Endothelial cell of umbilical vein (primary cell): ENCODE results near the gene DTX4. TPM values are rescaled to one million over a fixed set of nuclear protein-coding genes. Genes with fewer than 3 reads are reported as not detected.

Experiments used
- BruUV-seq: library from RNA; stranded (reverse); fragments of 400-500 nt; replicated peaks from 2 replicates; lab custom pipeline; 2021; lab: Mats Ljungman, UMichigan
- CTCF ChIA-PET: fragments of 300-600, 350-600 bp; sonication (Branson Sonifier 250); formaldehyde crosslinking; loops from one replicate; lab custom pipeline; 2021; ENCODE audit warnings: antibody characterized with exemption, inconsistent platforms; lab: Charles Lee
- POLR2A ChIA-PET: fragments of 300-600, 350-600 bp; sonication (Branson Sonifier 250); formaldehyde crosslinking; loops from one replicate; lab custom pipeline; 2021; ENCODE audit warnings: antibody characterized with exemption, inconsistent platforms; lab: Charles Lee
- DNase-seq: peaks from one replicate; pipeline ENCODE4 v3.0.0-alpha.2; 2011; ENCODE audit warnings: low read depth, low spot score
- FAIRE-seq: peaks from 2 replicates; lab custom pipeline; 2011; peaks lifted over from hg19 to GRCh38; lab: Jason Lieb, UNC
- H2AFZ ChIP-seq: 2 replicates; pipeline ENCODE4 v1.6.0; 2012; ENCODE audit warnings: low read depth, low read length, control low read depth, inconsistent platforms
- H3K27ac ChIP-seq: 2 replicates; pipeline ENCODE4 v1.5.1; 2011; ENCODE audit warnings: low read depth, mild to moderate bottlenecking, control low read depth, low read length, moderate library complexity; ENCODE audit not compliant: insufficient read depth
- H3K27me3 ChIP-seq, 2 experiments: 2 replicates each; pipeline versions ENCODE4 v1.6.0 to v1.6.1; 2011; ENCODE audit warnings: low read length in 2 of 2, mixed read lengths in 1 of 2; ENCODE audit not compliant: control insufficient read depth in 2 of 2, insufficient read depth in 2 of 2
- H3K36me3 ChIP-seq, 2 experiments: 2 replicates in 1 of 2; 3 replicates in 1 of 2; pipeline ENCODE4 v1.5.1; 2011; ENCODE audit warnings: low read length in 2 of 2, mild to moderate bottlenecking in 1 of 2, moderate library complexity in 1 of 2; ENCODE audit not compliant: control insufficient read depth in 2 of 2, insufficient read depth in 2 of 2; ENCODE audit errors: extremely low read depth in 1 of 2
- H3K4me1 ChIP-seq: 3 replicates; pipeline ENCODE4 v1.5.1; 2011; ENCODE audit warnings: mild to moderate bottlenecking, low read length; ENCODE audit not compliant: control insufficient read depth, insufficient read depth; ENCODE audit errors: extremely low read depth
- H3K4me2 ChIP-seq: 2 replicates; pipeline ENCODE4 v1.6.1; 2011; ENCODE audit warnings: low read length, control low read depth, mixed read lengths; ENCODE audit not compliant: insufficient read depth
- H3K4me3 ChIP-seq, 3 experiments: fragments of 200-600 bp in 1 of 3; sonication (generic), shearing (Covaris generic) in 1 of 3; replicated peaks in 1 of 3; 2 replicates each; pipeline ENCODE4 v1.5.1; 2011 to 2016; ENCODE audit warnings: control low read depth in 3 of 3, low read length in 3 of 3, mild to moderate bottlenecking in 2 of 3, inconsistent platforms in 1 of 3, low read depth in 1 of 3, moderate library complexity in 1 of 3; ENCODE audit not compliant: insufficient read depth in 1 of 3
- H3K79me2 ChIP-seq: 2 replicates; pipeline ENCODE4 v1.6.0; 2012; ENCODE audit warnings: low read length, inconsistent platforms; ENCODE audit not compliant: control insufficient read depth, insufficient read depth
- H3K9ac ChIP-seq: replicated peaks from 2 replicates; pipeline ENCODE3; 2011; ENCODE audit warnings: low read length, control low read depth; ENCODE audit not compliant: insufficient read depth; ENCODE audit errors: extremely low read depth
- H3K9me1 ChIP-seq: replicated peaks from 3 replicates; pipeline ENCODE4 v1.6.0; 2011; ENCODE audit warnings: mild to moderate bottlenecking, low read length; ENCODE audit not compliant: control insufficient read depth, insufficient read depth; ENCODE audit errors: extremely low read depth
- H3K9me3 ChIP-seq: replicated peaks from 2 replicates; pipeline ENCODE4 v1.5.1; 2012; ENCODE audit warnings: low read length, inconsistent platforms; ENCODE audit not compliant: control insufficient read depth, insufficient read depth
- H4K20me1 ChIP-seq: replicated peaks from 2 replicates; pipeline ENCODE3; 2011; ENCODE audit warnings: mild to moderate bottlenecking, low read length; ENCODE audit not compliant: control insufficient read depth, insufficient read depth; ENCODE audit errors: extremely low read depth
- EZH2 ChIP-seq: IDR thresholded peaks from 2 replicates; pipeline ENCODE4 v1.6.1; 2012; ENCODE audit warnings: borderline replicate concordance, low read depth, mild to moderate bottlenecking, moderate library complexity, low read length, inconsistent platforms; ENCODE audit not compliant: severe bottlenecking
- FOS ChIP-seq: IDR thresholded peaks from 2 replicates; pipeline ENCODE4 v1.6.1; 2011; ENCODE audit warnings: mild to moderate bottlenecking, low read length, moderate library complexity, borderline replicate concordance; ENCODE audit not compliant: insufficient read depth
- GATA2 ChIP-seq: IDR thresholded peaks from 2 replicates; pipeline ENCODE4 v1.7.0; 2011; ENCODE audit warnings: low read depth, mild to moderate bottlenecking, moderate library complexity, mixed read lengths, low read length; ENCODE audit not compliant: insufficient read length, insufficient read depth
- JUN ChIP-seq: IDR thresholded peaks from 2 replicates; pipeline ENCODE4 v1.6.1; 2011; ENCODE audit warnings: borderline replicate concordance, low read depth; ENCODE audit not compliant: insufficient read length, insufficient read depth
- MYC ChIP-seq: IDR thresholded peaks from one replicate; pipeline ENCODE4 v1.6.1; 2011; ENCODE audit warnings: mild to moderate bottlenecking, low read depth, low read length
- POLR2A ChIP-seq: IDR thresholded peaks from 2 replicates; pipeline ENCODE4 v1.6.1; 2012; ENCODE audit warnings: low read depth, mild to moderate bottlenecking, control low read depth, low read length
- POLR2AphosphoS5 ChIP-seq: IDR thresholded peaks from 2 replicates; pipeline ENCODE4 v1.6.1; 2012; ENCODE audit warnings: low read depth, mild to moderate bottlenecking, control low read depth, low read length, moderate library complexity; ENCODE audit not compliant: insufficient read depth
- dilution Hi-C: fragments of 300-500 bp; cut with MboI; formaldehyde crosslinking; loops from one replicate; pipeline ENCODE4 v1.15.0; 2019; ENCODE audit warnings: low sequenced_read_pairs; ENCODE audit not compliant: extremely low pct_ligation_motif_present
- intact Hi-C: fragments of 100-400 bp; cut with micrococcal nuclease; formaldehyde crosslinking; loops from one replicate; pipeline ENCODE4 v1.10.0; 2022
- polyA plus RNA-seq, 4 experiments: library from polyadenylated mRNA; depleted of rRNA in 3 of 4; stranded (reverse) in 3 of 4; unstranded in 1 of 4; fragments of >200 nt; gene quantifications; 2 replicates each; pipeline versions ENCODE4 v1.2.1 to v1.2.3, GENCODE V29; 2011 to 2012; ENCODE audit warnings: missing spikeins in 1 of 4
- total RNA-seq: library from RNA; stranded (reverse); gene quantifications from 2 replicates; pipeline ENCODE4 v1.2.3, GENCODE V29; 2021
- TF ChIP-seq, protein P1 (sequence below), 2 donors: IDR thresholded peaks; 1 replicate in 1 of 2; 2 replicates in 1 of 2; pipeline ENCODE4 v1.5.1; 2011; ENCODE audit warnings: low read length in 2 of 2, mild to moderate bottlenecking in 2 of 2, moderate library complexity in 2 of 2, control low read depth in 1 of 2, inconsistent platforms in 1 of 2, low read depth in 1 of 2; ENCODE audit not compliant: insufficient read depth in 1 of 2; ENCODE audit errors: extremely low read depth in 1 of 2
- TF ChIP-seq, protein P2 (sequence below): IDR thresholded peaks from 2 replicates; pipeline ENCODE4 v1.6.1; 2011; ENCODE audit not compliant: insufficient read depth, insufficient read length

Gene DTX4
- total and polyA plus RNA-seq, 2 donors (not counting 3 experiments of a cell fraction or from before 2014, with no cell fraction given), result 0.08 to 0.91 TPM

GRCh38 chr11:59192446-59193020, 20.6 kb downstream of the DTX4 start:
- H3K4me3 ChIP-seq, result no peak overlapping the region
- DNase-seq (no peak), FAIRE-seq (no peak)
- dilution Hi-C loops, result no loop called here
- no peak overlapping the region for H3K4me2 ChIP-seq
- POLR2A ChIA-PET, result no interaction called here
- peaks cover 7 to 8% of the 10 kb centered on the region in 2 experiments for H3K27me3 ChIP-seq
- no TSS peak for BruUV-seq
- CTCF ChIA-PET, result interaction anchor here (1.0 to 3.8 kb wide), 4 partner anchors 14 to 21 kb away, joined by 3 to 16 read pairs (median 4); partner anchors contain the start of gene DTX4
- H3K9ac ChIP-seq, result no peak overlapping the region
- intact Hi-C loops, result no loop called here
- H3K79me2 ChIP-seq, result no peaks in the 10 kb centered on the region
- H3K27ac ChIP-seq, result no peak overlapping the region
- no peaks in the 10 kb centered on the region for H3K9me3 ChIP-seq
- H4K20me1 ChIP-seq, result no peaks in the 10 kb centered on the region
- H3K4me1 ChIP-seq, result peaks cover 2% of the 10 kb centered on the region
- no peak overlapping the region for H2AFZ ChIP-seq
- H3K36me3 ChIP-seq, result no peaks in the 10 kb centered on the region
- TF ChIP-seq GATA2 (no peak), POLR2AphosphoS5 (no peak), FOS (no peak), MYC (no peak), POLR2A (no peak), EZH2 (no peak), JUN (no peak)
- TF ChIP-seq, protein P1, sequence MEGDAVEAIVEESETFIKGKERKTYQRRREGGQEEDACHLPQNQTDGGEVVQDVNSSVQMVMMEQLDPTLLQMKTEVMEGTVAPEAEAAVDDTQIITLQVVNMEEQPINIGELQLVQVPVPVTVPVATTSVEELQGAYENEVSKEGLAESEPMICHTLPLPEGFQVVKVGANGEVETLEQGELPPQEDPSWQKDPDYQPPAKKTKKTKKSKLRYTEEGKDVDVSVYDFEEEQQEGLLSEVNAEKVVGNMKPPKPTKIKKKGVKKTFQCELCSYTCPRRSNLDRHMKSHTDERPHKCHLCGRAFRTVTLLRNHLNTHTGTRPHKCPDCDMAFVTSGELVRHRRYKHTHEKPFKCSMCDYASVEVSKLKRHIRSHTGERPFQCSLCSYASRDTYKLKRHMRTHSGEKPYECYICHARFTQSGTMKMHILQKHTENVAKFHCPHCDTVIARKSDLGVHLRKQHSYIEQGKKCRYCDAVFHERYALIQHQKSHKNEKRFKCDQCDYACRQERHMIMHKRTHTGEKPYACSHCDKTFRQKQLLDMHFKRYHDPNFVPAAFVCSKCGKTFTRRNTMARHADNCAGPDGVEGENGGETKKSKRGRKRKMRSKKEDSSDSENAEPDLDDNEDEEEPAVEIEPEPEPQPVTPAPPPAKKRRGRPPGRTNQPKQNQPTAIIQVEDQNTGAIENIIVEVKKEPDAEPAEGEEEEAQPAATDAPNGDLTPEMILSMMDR (IDR thresholded peaks at IDR 0.05; ENCODE audit: extremely low read depth in 1 of 2, insufficient read depth in 1 of 2, low read depth in 1 of 2, low read length in 2 of 2), result no peak
- TF ChIP-seq, protein P2, sequence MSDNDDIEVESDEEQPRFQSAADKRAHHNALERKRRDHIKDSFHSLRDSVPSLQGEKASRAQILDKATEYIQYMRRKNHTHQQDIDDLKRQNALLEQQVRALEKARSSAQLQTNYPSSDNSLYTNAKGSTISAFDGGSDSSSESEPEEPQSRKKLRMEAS, result no peak
- no peaks in the 10 kb centered on the region for H3K9me1 ChIP-seq
